ENCODE measurements around the gene TMEM178B. TPM values are rescaled to one million over a fixed set of nuclear protein-coding genes. Genes with fewer than 3 reads are reported as not detected.
A peak's percentile ranks its signal among the peaks of the same experiment; 100 is the strongest.

Gene TMEM178B
- total and polyA plus RNA-seq, 8 donors, result 0.42 to 3.0 (median 2.1) TPM

- DNase-seq (peak; percentile 16 to 71 (median 32)), FAIRE-seq (no peak), ATAC-seq (peak; percentile 74 to 92 (median 88))
- no peak for TF ChIP-seq CTCF (IDR thresholded peaks at IDR 0.05)
- Histone ChIP-seq H3K27ac (no peak overlapping the region), H3K36me3 (no peaks in the 10 kb centered on the region), H3K4me3 (peak overlapping the region; percentile 0 to 54 (median 24)), H3K4me1 (no peaks in the 10 kb centered on the region), H3K9me3 (no peaks in the 10 kb centered on the region), H3K27me3 (no peaks in the 10 kb centered on the region)
- intact Hi-C loops (cut with DNase I), result no loop called here
- 2% methylated on average over 36 of the region's 36 CpGs for WGBS, 2 donors
Observed at GRCh38 chr7:141511676-141512396, 438.0 kb downstream of the TMEM178B start.

DNA sequence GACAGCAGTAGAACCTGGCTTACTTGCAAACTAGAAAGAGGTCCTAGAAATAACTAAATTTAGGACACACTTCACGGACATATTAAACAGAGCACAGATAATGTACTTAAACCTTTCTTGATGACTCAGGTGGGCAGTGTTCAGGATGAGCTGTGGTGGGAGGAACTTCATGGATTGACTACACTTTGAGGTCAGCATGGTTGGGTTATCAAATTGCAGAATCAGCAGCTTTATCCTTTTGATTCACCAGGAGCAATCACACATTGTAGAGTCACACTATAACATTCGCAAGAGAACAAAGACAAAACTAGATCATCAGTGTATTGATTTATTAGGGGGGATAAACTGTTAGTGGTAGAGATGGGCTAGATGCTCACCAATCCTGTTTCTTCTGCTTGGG, 438.7 kb downstream of the TMEM178B start:
- no peaks in the 10 kb centered on the region for H3K4me1 ChIP-seq
- FAIRE-seq (no peak), ATAC-seq (no peak), DNase-seq (no peak)
- WGBS, 2 donors, result 74 to 84% methylated on average over 2 of the region's 2 CpGs
- intact Hi-C loops (cut with DNase I), result no loop called here
- no peak for TF ChIP-seq CTCF (IDR thresholded peaks at IDR 0.05)
- H3K9me3 ChIP-seq, result no peaks in the 10 kb centered on the region
- H3K36me3 ChIP-seq, result no peaks in the 10 kb centered on the region
- H3K27me3 ChIP-seq, result no peaks in the 10 kb centered on the region
- H3K27ac ChIP-seq, result no peak overlapping the region
- no peak overlapping the region for H3K4me3 ChIP-seq

- intact Hi-C loops (cut with DNase I), result no loop called here
- Histone ChIP-seq H3K9me3 (no peaks in the 10 kb centered on the region), H3K4me1 (no peaks in the 10 kb centered on the region), H3K27ac (no peak overlapping the region), H3K36me3 (no peaks in the 10 kb centered on the region), H3K4me3 (no peak overlapping the region), H3K27me3 (no peaks in the 10 kb centered on the region)
- no peak for FAIRE-seq
- no peak for TF ChIP-seq CTCF (IDR thresholded peaks at IDR 0.05)
- no peak for DNase-seq
- 96 to 100% methylated on average over 1 of the region's 1 CpG for WGBS, 2 donors
- no peak for ATAC-seq
Observed at GRCh38 chr7:141513720-141514119, 439.9 kb downstream of the TMEM178B start.

GRCh38 chr7:141515941-141516340, 442.1 kb downstream of the TMEM178B start:
- ATAC-seq (no peak), DNase-seq (no peak), FAIRE-seq (no peak)
- H3K36me3 ChIP-seq, result no peaks in the 10 kb centered on the region
- H3K27me3 ChIP-seq, result no peaks in the 10 kb centered on the region
- H3K4me1 ChIP-seq, result no peaks in the 10 kb centered on the region
- H3K4me3 ChIP-seq, result no peak overlapping the region
- TF ChIP-seq CTCF (IDR thresholded peaks at IDR 0.05), result no peak
- 44 to 45% methylated on average over 4 of the region's 4 CpGs for WGBS, 2 donors
- H3K27ac ChIP-seq, result no peak overlapping the region
- H3K9me3 ChIP-seq, result no peaks in the 10 kb centered on the region
- intact Hi-C loops (cut with DNase I), result no loop called here

- Histone ChIP-seq H3K36me3 (no peaks in the 10 kb centered on the region), H3K9me3 (no peaks in the 10 kb centered on the region), H3K4me3 (no peak overlapping the region), H3K4me1 (no peaks in the 10 kb centered on the region), H3K27me3 (no peaks in the 10 kb centered on the region), H3K27ac (no peak overlapping the region)
- intact Hi-C loops (cut with DNase I), result no loop called here
- no peak for TF ChIP-seq CTCF (IDR thresholded peaks at IDR 0.05)
- DNase-seq (no peak), FAIRE-seq (no peak), ATAC-seq (no peak)
- WGBS, 2 donors, result 89 to 92% methylated on average over 4 of the region's 4 CpGs
Observed at GRCh38 chr7:141519623-141520022, 445.8 kb downstream of the TMEM178B start.
